ENCODE data around the gene CCDC6. TPM values are rescaled to one million over a fixed set of nuclear protein-coding genes. Genes with fewer than 3 reads are reported as not detected.

CCDC6 gene
- total and polyA plus RNA-seq, 2 of the 8 experiments (the other 6 are each of a cell fraction or from before 2014, with no cell fraction given): 42.2 to 74.4 TPM

GRCh38 chr10:59801171-59801570, 105.2 kb downstream of the CCDC6 start:
- Histone ChIP-seq H2AK5ac (ENCODE audit: low read depth, low read length) (no peak overlapping the region), H2BK120ac (replicated peaks; ENCODE audit: low read depth, low read length) (no peak overlapping the region), H2BK5ac (ENCODE audit: low read depth, low read length) (no peak overlapping the region), H2BK12ac (ENCODE audit: low read depth, low read length) (no peak overlapping the region), H2BK15ac (ENCODE audit: low read length) (no peak overlapping the region), H3K4ac (replicated peaks; ENCODE audit: insufficient read length, low read depth, low read length) (no peak overlapping the region), H2BK20ac (ENCODE audit: low read length) (no peak overlapping the region), H3K79me1 (ENCODE audit: low read depth, low read length) (no peaks in the 10 kb centered on the region), H3K4me3 (ENCODE audit: extremely low read depth in 1 of 4, insufficient read depth in 2 of 4, low read depth in 3 of 4, low read length in 4 of 4) (no peak overlapping the region), H4K20me1 (replicated peaks in 1 of 2; ENCODE audit: control insufficient read depth in 1 of 2, insufficient read depth in 2 of 2, low read length in 2 of 2) (no peaks in the 10 kb centered on the region), H4K5ac (ENCODE audit: insufficient read length, low read depth, low read length) (no peak overlapping the region), H3K14ac (ENCODE audit: insufficient read length) (no peak overlapping the region), H3K4me1 (replicated peaks in 1 of 4; ENCODE audit: control insufficient read depth in 3 of 4, insufficient read depth in 4 of 4, low read length in 3 of 4) (peaks cover 0 to 6% (median 2%) of the 10 kb centered on the region in 4 experiments; a peak in 3 of 7 replicates), H3K9ac (replicated peaks in 1 of 4; ENCODE audit: extremely low read depth in 1 of 4, low read depth in 3 of 4, low read length in 3 of 4) (no peak overlapping the region), H3K23ac (ENCODE audit: insufficient read length) (no peak overlapping the region), H3K18ac (ENCODE audit: extremely low read depth, low read length) (no peak overlapping the region), H3K9me3 (ENCODE audit: insufficient read depth in 2 of 2, low read depth in 1 of 2, low read length in 1 of 2) (no peaks in the 10 kb centered on the region), H3K4me2 (ENCODE audit: insufficient read depth in 1 of 2, low read depth in 2 of 2, low read length in 2 of 2) (no peak overlapping the region), H3K27ac (ENCODE audit: low read depth, low read length) (no peak overlapping the region), H3K27me3 (replicated peaks in 1 of 4; ENCODE audit: control insufficient read depth in 3 of 4, extremely low read depth in 1 of 4, insufficient read depth in 3 of 4, low read length in 3 of 4) (no peaks in the 10 kb centered on the region), H4K8ac (ENCODE audit: extremely low read depth, insufficient read depth, low read length) (no peak overlapping the region), H3K23me2 (ENCODE audit: low read depth, low read length) (no peaks in the 10 kb centered on the region), H3K79me2 (ENCODE audit: control insufficient read depth in 1 of 2, insufficient read depth in 2 of 2, low read length in 2 of 2) (no peaks in the 10 kb centered on the region), H2AFZ (ENCODE audit: low read length) (no peak overlapping the region), H4K91ac (replicated peaks; ENCODE audit: insufficient read length, low read length) (no peak overlapping the region), H3K36me3 (ENCODE audit: control insufficient read depth in 2 of 4, insufficient read depth in 4 of 4, low read length in 3 of 4) (peaks cover 14 to 85% (median 45%) of the 10 kb centered on the region in 4 experiments), H3K56ac (replicated peaks; ENCODE audit: insufficient read length, low read depth, low read length) (no peak overlapping the region)
- WGBS, 2 experiments (ENCODE audit: extremely low coverage in 1 of 2, insufficient coverage in 1 of 2, insufficient read length in 1 of 2, insufficient replicate concordance in 2 of 2, low coverage in 1 of 2, low lambda C conversion rate in 2 of 2, missing lambda C conversion rate in 1 of 2): 100% methylated on average over 2 of the region's 2 CpGs; no CpG with 5 or more reads in 1 of the 2 experiments
- ChIA-PET CTCF (ENCODE audit: partially characterized antibody) (interaction anchor here (1.1 to 3.1 kb wide), 2 partner anchors 8 to 175 kb away, joined by 3 to 14 read pairs; no protein-coding TSS in a partner anchor), POLR2A (ENCODE audit: partially characterized antibody) (no interaction called here)
- DNase-seq (ENCODE audit: low read depth in 1 of 2, low spot score in 2 of 2): no peak
- no peak for FAIRE-seq
- TF ChIP-seq POLR2AphosphoS5 (IDR thresholded peaks at IDR 0.05; ENCODE audit: low read depth, low read length) (no peak), SP2 (IDR thresholded peaks at IDR 0.05; ENCODE audit: low read length) (no peak), EP300 (IDR thresholded peaks at IDR 0.05; ENCODE audit: borderline replicate concordance in 1 of 2, low read depth in 2 of 2, low read length in 2 of 2) (no peak), EZH2 (IDR thresholded peaks at IDR 0.05; ENCODE audit: low read depth, low read length, severe bottlenecking) (no peak), PHF8 (conservative IDR thresholded peaks at IDR 0.05; ENCODE audit: low read depth, low read length) (no peak), BRCA1 (IDR thresholded peaks at IDR 0.05; ENCODE audit: low read depth, low read length) (no peak), E2F6 (IDR thresholded peaks at IDR 0.05) (no peak), ATF2 (IDR thresholded peaks at IDR 0.05; ENCODE audit: low read length) (no peak), TBP (IDR thresholded peaks at IDR 0.05; ENCODE audit: low read depth, low read length) (no peak), RFX5 (IDR thresholded peaks at IDR 0.05; ENCODE audit: borderline replicate concordance, low read depth, low read length) (no peak), SIN3A (conservative IDR thresholded peaks at IDR 0.05 in 1 of 2, IDR thresholded peaks at IDR 0.05 in 1 of 2; ENCODE audit: low read depth in 1 of 2, low read length in 2 of 2) (no peak), SIX5 (IDR thresholded peaks at IDR 0.05; ENCODE audit: low read depth, low read length) (no peak)

Measured in H1 (cell line).